ENCODE measurements around the gene CYB561A3.

Gene CYB561A3

DNA sequence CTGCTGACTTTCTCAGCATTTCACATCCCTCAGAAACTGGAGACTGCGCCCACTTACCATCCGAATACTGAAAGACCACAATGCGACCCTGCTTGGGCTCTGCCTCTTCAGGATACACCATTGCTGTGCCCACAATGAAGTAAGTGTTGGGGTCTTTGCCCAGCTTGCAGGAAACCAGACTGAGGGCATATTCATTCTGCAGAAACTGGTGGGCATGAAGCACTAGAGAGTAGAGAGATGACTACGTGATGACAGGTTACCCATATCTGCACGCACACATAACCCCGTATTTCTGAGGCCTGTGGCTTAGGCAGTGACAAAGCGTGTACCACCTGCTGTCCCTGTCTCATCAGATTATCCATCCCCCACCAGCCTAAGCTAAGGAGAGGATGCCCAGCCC is 51.9 kb downstream of the CYB561A3 start:
- DNase-seq: no peak

DNA sequence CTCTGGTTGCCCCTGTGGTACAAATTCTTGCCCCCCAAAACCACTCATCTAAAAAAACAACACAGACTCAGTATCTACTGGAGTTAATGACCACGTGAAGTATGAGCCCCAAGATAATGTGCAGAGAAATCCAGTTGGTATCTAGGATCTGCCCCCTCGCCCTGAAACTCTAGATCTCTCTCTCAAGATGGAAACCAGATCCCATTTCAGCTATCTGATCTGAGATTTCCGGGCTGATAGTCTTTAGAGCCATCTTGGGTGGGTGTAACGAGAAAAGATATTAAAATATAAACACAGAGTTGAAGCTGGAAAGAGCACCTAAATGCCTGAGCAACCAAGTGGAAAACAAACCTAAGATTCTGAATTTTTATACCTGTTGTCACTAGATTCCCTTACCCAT is 52.5 kb downstream of the CYB561A3 start:
- no peak for DNase-seq

DNA sequence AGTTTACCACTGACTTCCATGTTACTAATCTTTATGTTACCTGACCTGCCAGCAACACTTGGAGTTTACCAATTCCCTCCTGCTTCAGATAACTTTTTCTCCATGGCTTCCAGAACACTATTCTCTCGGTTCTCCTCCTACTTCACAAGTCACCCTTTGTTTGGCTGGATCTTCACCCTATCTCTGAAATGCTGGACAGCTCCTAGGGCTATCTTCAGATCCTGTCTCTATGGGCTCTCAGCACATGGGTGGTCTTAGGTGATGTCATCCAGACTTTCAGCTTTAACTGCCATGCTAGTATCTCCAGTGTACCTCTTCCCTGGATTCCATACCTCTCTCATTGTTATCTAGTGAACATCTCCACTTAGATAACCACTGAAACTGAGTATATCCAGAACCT is 54.3 kb downstream of the CYB561A3 start:
- DNase-seq: no peak

DNA sequence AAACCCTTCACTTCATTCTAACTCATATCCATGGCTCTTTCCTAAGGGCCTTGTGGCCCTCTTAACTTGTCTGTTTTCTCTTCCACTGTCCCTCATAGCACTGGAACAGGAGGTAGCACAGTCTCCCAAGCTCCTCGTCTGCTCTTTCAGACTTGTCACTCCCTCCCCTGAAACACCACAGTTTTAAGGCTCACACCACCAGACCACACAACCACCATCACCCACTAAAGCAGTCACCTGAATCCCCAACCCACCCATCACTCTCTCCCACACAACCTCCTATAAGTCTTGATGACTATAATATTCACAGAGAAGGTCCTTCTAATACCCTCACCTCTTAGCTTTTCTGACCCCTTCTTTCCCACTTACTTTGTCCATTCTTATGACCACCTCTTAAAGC is 55.5 kb downstream of the CYB561A3 start:
- DNase-seq: no peak

DNA sequence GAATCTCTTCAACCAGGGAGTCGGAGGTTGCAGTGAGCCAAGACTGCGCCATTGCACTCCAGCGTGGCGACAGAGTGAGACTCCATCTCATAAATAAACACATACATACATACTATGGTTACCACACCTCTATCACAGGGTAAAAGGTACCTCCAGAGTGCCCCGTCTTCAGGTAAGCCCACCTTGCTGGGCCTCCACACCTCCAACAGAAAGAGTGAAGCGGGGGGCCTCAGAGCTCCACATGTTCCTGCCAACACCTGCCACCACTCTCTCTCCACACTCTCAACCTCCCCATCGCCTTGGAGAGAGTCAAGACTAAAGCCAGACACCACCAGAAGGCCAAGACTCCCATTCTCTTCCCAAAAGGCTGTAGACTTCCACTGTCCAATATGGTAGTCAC is 56.3 kb downstream of the CYB561A3 start:
- no peak for DNase-seq

DNA sequence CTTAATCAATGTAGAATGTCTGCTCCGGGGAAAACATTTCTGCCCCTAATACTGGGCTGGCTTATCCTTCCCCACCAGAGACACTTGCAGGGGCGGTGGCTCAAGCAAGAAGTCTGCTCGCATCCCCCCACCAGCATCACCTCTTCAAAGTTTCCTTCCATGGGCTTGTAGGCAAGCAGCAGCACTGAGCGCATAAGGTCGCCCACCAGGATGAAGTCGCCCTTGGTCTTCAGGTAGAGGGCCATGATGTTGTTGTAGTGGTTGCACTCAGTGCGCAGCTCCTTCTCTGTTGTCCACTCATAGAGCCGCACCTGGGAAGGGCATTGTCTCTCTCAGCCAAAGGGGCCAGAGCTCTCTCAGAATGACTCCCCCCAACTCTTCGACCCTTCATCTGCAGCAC is 58.0 kb downstream of the CYB561A3 start:
- DNase-seq: no peak

DNA sequence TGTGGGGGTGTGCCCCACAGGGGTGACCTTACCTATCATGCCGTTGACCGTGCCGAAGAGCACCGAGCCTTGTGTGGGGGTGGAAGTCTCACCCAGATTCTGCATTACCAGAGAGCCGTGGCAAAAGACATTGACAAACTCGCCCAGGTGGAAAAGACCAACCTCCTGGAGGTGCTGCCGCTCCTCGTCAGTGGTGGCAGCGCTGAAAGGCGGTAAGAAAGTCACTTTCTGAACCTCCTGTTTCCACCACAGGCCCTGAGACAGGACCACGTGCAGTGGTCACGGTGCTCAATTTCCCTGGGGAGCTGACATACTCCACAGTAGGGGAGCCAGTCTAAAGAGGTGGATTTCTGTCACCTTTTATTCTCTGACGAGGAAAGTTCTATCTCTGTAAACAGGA is 59.1 kb downstream of the CYB561A3 start:
- no peak for DNase-seq

Measured in GDM1 (cell line).